ENCODE results near the gene EPB41L4A. TPM values are rescaled to one million over a fixed set of nuclear protein-coding genes. Genes with fewer than 3 reads are reported as not detected.

Gene EPB41L4A
- total RNA-seq, 1 experiment from 2014 or later = 5.2 TPM

- Mint-ChIP-seq H3K36me3 (no peaks in the 10 kb centered on the region), H3K4me3 (no peak overlapping the region), H3K27ac (peak overlapping the region; percentile 3; the same call in 1 of the 2 replicates), H3K9me3 (peaks cover 3% of the 10 kb centered on the region; the same call in 1 of the 2 replicates), H3K4me1 (peaks cover 42% of the 10 kb centered on the region), H3K27me3 (ENCODE audit: low read depth) (no peaks in the 10 kb centered on the region)
- DNase-seq (ENCODE audit: low spot score) (no peak), ATAC-seq (peak; percentile 57)
- ChIA-PET CTCF (interaction anchor here (0.8 kb wide), 1 partner anchor 90 kb away, joined by 3 read pairs; the partner anchor contains the start of gene EPB41L4A), POLR2A (no interaction called here)
- TF ChIP-seq ETV6 (CRISPR knock-in tag; IDR thresholded peaks at IDR 0.05) (no peak), TCF7 (CRISPR knock-in tag; IDR thresholded peaks at IDR 0.05; ENCODE audit: low read depth) (no peak), GTF2I (CRISPR knock-in tag; conservative IDR thresholded peaks at IDR 0.05) (no peak), ZNF425 (CRISPR knock-in tag; conservative IDR thresholded peaks at IDR 0.05) (no peak), CREM (CRISPR knock-in tag; IDR thresholded peaks at IDR 0.05) (no peak), E2F5 (CRISPR knock-in tag; IDR thresholded peaks at IDR 0.05) (no peak), ZSCAN18 (CRISPR knock-in tag; IDR thresholded peaks at IDR 0.05) (no peak), FOXK1 (CRISPR knock-in tag; IDR thresholded peaks at IDR 0.05) (no peak)
These were observed 89.5 kb downstream of the EPB41L4A start for GRCh38 chr5:112329419-112330090.

GRCh38 chr5:112323166-112323565 lies 95.9 kb downstream of the EPB41L4A start:
- no peak overlapping the region for H3K27ac Mint-ChIP-seq
- no peak overlapping the region for H3K4me3 Mint-ChIP-seq
- ChIA-PET CTCF (no interaction called here), POLR2A (no interaction called here)
- TF ChIP-seq ZNF416 (CRISPR knock-in tag; IDR thresholded peaks at IDR 0.05) (no peak), FOXK1 (CRISPR knock-in tag; IDR thresholded peaks at IDR 0.05) (no peak), ARID4B (CRISPR knock-in tag; IDR thresholded peaks at IDR 0.05; ENCODE audit: borderline replicate concordance) (no peak), SMAD3 (CRISPR knock-in tag; IDR thresholded peaks at IDR 0.05; ENCODE audit: borderline replicate concordance) (no peak), JAZF1 (CRISPR knock-in tag; IDR thresholded peaks at IDR 0.05) (no peak), NR3C1 (CRISPR knock-in tag; conservative IDR thresholded peaks at IDR 0.05; ENCODE audit: low read depth) (no peak), ETV6 (CRISPR knock-in tag; IDR thresholded peaks at IDR 0.05) (no peak), KAT7 (CRISPR knock-in tag; IDR thresholded peaks at IDR 0.05; ENCODE audit: borderline replicate concordance) (no peak), PRDM15 (CRISPR knock-in tag; IDR thresholded peaks at IDR 0.05) (no peak), GABPB1 (CRISPR knock-in tag; IDR thresholded peaks at IDR 0.05) (no peak)
- no peaks in the 10 kb centered on the region for H3K36me3 Mint-ChIP-seq
- ATAC-seq (no peak), DNase-seq (ENCODE audit: low spot score) (no peak)
- no peaks in the 10 kb centered on the region for H3K27me3 Mint-ChIP-seq (ENCODE audit: low read depth)
- H3K4me1 Mint-ChIP-seq = peaks cover 7% of the 10 kb centered on the region
- H3K9me3 Mint-ChIP-seq = no peaks in the 10 kb centered on the region
